Activated CD4-positive, alpha-beta memory T cell treated with anti-CD3 and anti-CD28 coated beads, Interleukin-2, amount 10 ng/mL, durations not matched to agents 7 days and 5 days (primary cell): ENCODE measurements around the gene HSD17B10. TPM values are rescaled to one million over a fixed set of nuclear protein-coding genes. Genes with fewer than 3 reads are reported as not detected.

Source experiments
- total RNA-seq, 2 experiments: library from RNA; stranded (reverse); gene quantifications; one replicate each; pipeline ENCODE4 v1.2.3, GENCODE V29; 2021

HSD17B10 gene
- total RNA-seq, 2 experiments from 2014 or later, result 73.2 to 74.0 TPM

Other genes starting within 250 kb of the HSD17B10 start
- 10 to 100 TPM; 95.5 to 99.9 TPM for gene KDM5C, start 209.2 kb downstream of the HSD17B10 start, total RNA-seq
- under 1 TPM; 0.20 to 0.48 TPM for gene IQSEC2, start 152.8 kb downstream of the HSD17B10 start, total RNA-seq
- gene SMC1A, start 11.7 kb downstream of the HSD17B10 start, total RNA-seq, result 100 to 1,000 TPM; 130 to 132 TPM
- 1 to 10 TPM; 1.1 to 1.3 TPM for gene RIBC1, start 11.5 kb downstream of the HSD17B10 start, total RNA-seq